CD8-positive, alpha-beta memory T cell (primary cell): ENCODE measurements around the gene MAGI1. TPM values are rescaled to one million over a fixed set of nuclear protein-coding genes. Genes with fewer than 3 reads are reported as not detected.
A peak's percentile ranks its signal among the peaks of the same experiment; 100 is the strongest.

ENCODE experiments used
- CTCF ChIA-PET: fragments of 350-600 bp; sonication (Branson Sonifier 250); formaldehyde crosslinking; loops from one replicate; lab custom pipeline; 2021; ENCODE audit warnings: antibody characterized with exemption; lab: Charles Lee
- POLR2A ChIA-PET: fragments of 350-600 bp; sonication (Branson Sonifier 250); formaldehyde crosslinking; loops from one replicate; lab custom pipeline; 2021; ENCODE audit warnings: antibody characterized with exemption; lab: Charles Lee
- DNase-seq, 5 donors: peaks; one replicate each; pipeline versions ENCODE4 v3.0.0 to v3.0.0-alpha.2; 2020 to 2022; ENCODE audit warnings: mixed read lengths in 1 of 5
- H3K27ac ChIP-seq: one replicate; pipeline ENCODE4 v1.7.0; 2013; ENCODE audit warnings: low read depth, mild to moderate bottlenecking, low read length, moderate library complexity
- H3K27me3 ChIP-seq: 2 replicates; pipeline ENCODE4 v1.7.0; 2013; ENCODE audit warnings: low read length, mild to moderate bottlenecking; ENCODE audit not compliant: insufficient read depth, poor library complexity, severe bottlenecking
- H3K36me3 ChIP-seq: 2 replicates; pipeline ENCODE4 v1.7.0; 2013; ENCODE audit warnings: mild to moderate bottlenecking, low read length, moderate library complexity; ENCODE audit not compliant: insufficient read depth
- H3K4me1 ChIP-seq: 2 replicates; pipeline ENCODE4 v1.7.0; 2013; ENCODE audit warnings: mild to moderate bottlenecking, low read length, moderate library complexity; ENCODE audit not compliant: insufficient read depth
- H3K4me3 ChIP-seq: 2 replicates; pipeline ENCODE4 v1.7.0; 2013; ENCODE audit warnings: mild to moderate bottlenecking, low read length
- H3K9me3 ChIP-seq: 2 replicates; pipeline ENCODE4 v1.7.0; 2013; ENCODE audit warnings: mild to moderate bottlenecking, low read length
- H3K27ac Mint-ChIP-seq, 8 donors: one replicate each; pipeline ENCODE4 v1.8.0; 2020 to 2021; ENCODE audit warnings: mixed read lengths in 8 of 8, mild to moderate bottlenecking in 6 of 8, inconsistent platforms in 3 of 8, moderate library complexity in 3 of 8
- H3K27me3 Mint-ChIP-seq, 2 donors: one replicate each; pipeline ENCODE4 v1.8.0; 2020 to 2021; ENCODE audit warnings: mixed read lengths in 2 of 2, mild to moderate bottlenecking in 1 of 2, moderate library complexity in 1 of 2
- H3K36me3 Mint-ChIP-seq, 3 donors: one replicate each; pipeline ENCODE4 v1.8.0; 2020 to 2021; ENCODE audit warnings: mixed read lengths in 3 of 3, inconsistent platforms in 1 of 3, mild to moderate bottlenecking in 1 of 3
- H3K4me1 Mint-ChIP-seq, 3 donors: one replicate each; pipeline ENCODE4 v1.8.0; 2020 to 2021; ENCODE audit warnings: mixed read lengths in 3 of 3, inconsistent platforms in 1 of 3, mild to moderate bottlenecking in 1 of 3
- H3K4me3 Mint-ChIP-seq, 7 donors: one replicate each; pipeline ENCODE4 v1.8.0; 2020 to 2021; ENCODE audit warnings: mixed read lengths in 7 of 7, mild to moderate bottlenecking in 6 of 7, moderate library complexity in 4 of 7, inconsistent platforms in 2 of 7
- H3K9me3 Mint-ChIP-seq, 5 donors: one replicate each; pipeline ENCODE4 v1.8.0; 2020 to 2022; ENCODE audit warnings: mixed read lengths in 5 of 5, mild to moderate bottlenecking in 3 of 5, moderate library complexity in 2 of 5, inconsistent platforms in 1 of 5
- polyA plus RNA-seq: library from polyadenylated mRNA; unstranded; fragments of 300-500 nt; fragmentation: Illumina TruSeq; gene quantifications from one replicate; pipeline ENCODE4 v1.2.3, GENCODE V29; 2021
- total RNA-seq, 2 experiments: library from RNA; stranded (reverse); gene quantifications; one replicate each; pipeline ENCODE4 v1.2.3, GENCODE V29; 2021

MAGI1 gene
- total and polyA plus RNA-seq, 3 experiments from 2014 or later = 0.15 to 0.42 TPM; not detected in 1

GRCh38 chr3:65593780-65594752 lies 444.7 kb downstream of the MAGI1 start:
- no peak overlapping the region for H3K4me3 Mint-ChIP-seq
- no peaks in the 10 kb centered on the region for H3K27me3 ChIP-seq
- H3K27me3 Mint-ChIP-seq = peaks cover 2 to 20% of the 10 kb centered on the region in 2 donors
- no peaks in the 10 kb centered on the region for H3K36me3 Mint-ChIP-seq
- no peak overlapping the region for H3K4me3 ChIP-seq
- ChIA-PET CTCF (no interaction called here), POLR2A (no interaction called here)
- no peak for DNase-seq
- no peaks in the 10 kb centered on the region for H3K9me3 ChIP-seq
- no peaks in the 10 kb centered on the region for H3K36me3 ChIP-seq
- H3K9me3 Mint-ChIP-seq = peaks cover 0 to 13% (median 3%) of the 10 kb centered on the region in 5 donors
- no peaks in the 10 kb centered on the region for H3K4me1 Mint-ChIP-seq
- no peak overlapping the region for H3K27ac Mint-ChIP-seq
- H3K27ac ChIP-seq = no peak overlapping the region
- H3K4me1 ChIP-seq = no peaks in the 10 kb centered on the region

- Mint-ChIP-seq H3K27me3 (peaks cover 0 to 3% of the 10 kb centered on the region in 2 donors), H3K4me1 (no peaks in the 10 kb centered on the region), H3K9me3 (peaks cover 0 to 11% (median 3%) of the 10 kb centered on the region in 5 donors), H3K4me3 (no peak overlapping the region), H3K27ac (no peak overlapping the region), H3K36me3 (no peaks in the 10 kb centered on the region)
- H3K4me1 ChIP-seq = no peaks in the 10 kb centered on the region
- H3K27ac ChIP-seq = no peak overlapping the region
- DNase-seq = no peak
- ChIA-PET CTCF (no interaction called here), POLR2A (no interaction called here)
- H3K4me3 ChIP-seq = no peak overlapping the region
- H3K9me3 ChIP-seq = no peaks in the 10 kb centered on the region
- H3K36me3 ChIP-seq = no peaks in the 10 kb centered on the region
- H3K27me3 ChIP-seq = no peaks in the 10 kb centered on the region
Observed at GRCh38 chr3:65591313-65591712, 447.4 kb downstream of the MAGI1 start.

GRCh38 chr3:65588884-65589283 lies 449.8 kb downstream of the MAGI1 start:
- Mint-ChIP-seq H3K27ac (no peak overlapping the region), H3K36me3 (no peaks in the 10 kb centered on the region), H3K9me3 (peaks cover 0 to 8% (median 0%) of the 10 kb centered on the region in 5 donors), H3K4me1 (no peaks in the 10 kb centered on the region), H3K4me3 (no peak overlapping the region), H3K27me3 (no peaks in the 10 kb centered on the region)
- no peak overlapping the region for H3K4me3 ChIP-seq
- peak overlapping the region; percentile 45 for H3K27ac ChIP-seq
- DNase-seq = no peak
- H3K36me3 ChIP-seq = no peaks in the 10 kb centered on the region
- ChIA-PET POLR2A (no interaction called here), CTCF (no interaction called here)
- H3K9me3 ChIP-seq = no peaks in the 10 kb centered on the region
- H3K27me3 ChIP-seq = no peaks in the 10 kb centered on the region
- no peaks in the 10 kb centered on the region for H3K4me1 ChIP-seq

GRCh38 chr3:65587650-65588439 lies 450.9 kb downstream of the MAGI1 start:
- H3K4me3 Mint-ChIP-seq = no peak overlapping the region
- H3K36me3 Mint-ChIP-seq = no peaks in the 10 kb centered on the region

GRCh38 chr3:65584913-65585312 lies 453.8 kb downstream of the MAGI1 start:
- no peak overlapping the region for H3K27ac ChIP-seq
- H3K4me3 Mint-ChIP-seq = no peak overlapping the region
- H3K27ac Mint-ChIP-seq = no peak overlapping the region
- H3K27me3 Mint-ChIP-seq = no peaks in the 10 kb centered on the region
- H3K4me1 ChIP-seq = no peaks in the 10 kb centered on the region
- H3K9me3 ChIP-seq = no peaks in the 10 kb centered on the region
- no peaks in the 10 kb centered on the region for H3K36me3 ChIP-seq
- no peak overlapping the region for H3K4me3 ChIP-seq
- no peak for DNase-seq
- ChIA-PET CTCF (no interaction called here), POLR2A (no interaction called here)
- no peaks in the 10 kb centered on the region for H3K27me3 ChIP-seq
- H3K9me3 Mint-ChIP-seq = peaks cover 0 to 9% (median 2%) of the 10 kb centered on the region in 5 donors
- H3K36me3 Mint-ChIP-seq = no peaks in the 10 kb centered on the region
- H3K4me1 Mint-ChIP-seq = no peaks in the 10 kb centered on the region

More at GRCh38 chr3:65587650-65588439, 450.9 kb downstream of the MAGI1 start:
- no peak overlapping the region for H3K4me3 ChIP-seq
- no peaks in the 10 kb centered on the region for H3K4me1 ChIP-seq
- H3K27ac Mint-ChIP-seq = no peak overlapping the region
- no peaks in the 10 kb centered on the region for H3K4me1 Mint-ChIP-seq
- no peaks in the 10 kb centered on the region for H3K27me3 Mint-ChIP-seq
- no peaks in the 10 kb centered on the region for H3K9me3 ChIP-seq
- no peaks in the 10 kb centered on the region for H3K27me3 ChIP-seq
- ChIA-PET POLR2A (no interaction called here), CTCF (no interaction called here)
- peak overlapping the region; percentile 58 for H3K27ac ChIP-seq
- no peak for DNase-seq
- no peaks in the 10 kb centered on the region for H3K36me3 ChIP-seq
- H3K9me3 Mint-ChIP-seq = peaks cover 0 to 6% (median 4%) of the 10 kb centered on the region in 5 donors

- CTCF ChIA-PET = no interaction called here
- Histone ChIP-seq H3K27me3 (no peaks in the 10 kb centered on the region), H3K36me3 (no peaks in the 10 kb centered on the region), H3K4me1 (no peaks in the 10 kb centered on the region), H3K4me3 (no peak overlapping the region), H3K9me3 (no peaks in the 10 kb centered on the region), H3K27ac (peak overlapping the region; percentile 19)
- H3K27ac Mint-ChIP-seq = no peak overlapping the region
- no peaks in the 10 kb centered on the region for H3K27me3 Mint-ChIP-seq
- no peak for DNase-seq
- POLR2A ChIA-PET = no interaction called here
- H3K36me3 Mint-ChIP-seq = no peaks in the 10 kb centered on the region
- H3K9me3 Mint-ChIP-seq = peaks cover 0 to 10% (median 2%) of the 10 kb centered on the region in 5 donors
- no peaks in the 10 kb centered on the region for H3K4me1 Mint-ChIP-seq
- no peak overlapping the region for H3K4me3 Mint-ChIP-seq
Observed at GRCh38 chr3:65584002-65584401, 454.7 kb downstream of the MAGI1 start.

- Histone ChIP-seq H3K9me3 (no peaks in the 10 kb centered on the region), H3K27me3 (no peaks in the 10 kb centered on the region), H3K27ac (no peak overlapping the region), H3K4me1 (no peaks in the 10 kb centered on the region), H3K36me3 (no peaks in the 10 kb centered on the region), H3K4me3 (no peak overlapping the region)
- Mint-ChIP-seq H3K27ac (no peak overlapping the region), H3K9me3 (peaks cover 0 to 10% (median 4%) of the 10 kb centered on the region in 5 donors), H3K36me3 (no peaks in the 10 kb centered on the region), H3K4me1 (no peaks in the 10 kb centered on the region), H3K27me3 (no peaks in the 10 kb centered on the region), H3K4me3 (no peak overlapping the region)
- POLR2A ChIA-PET = no interaction called here
- CTCF ChIA-PET = no interaction called here
- DNase-seq = no peak
Observed at GRCh38 chr3:65583188-65583587, 455.5 kb downstream of the MAGI1 start.
